ENCODE results near the gene TWSG1. TPM values are rescaled to one million over a fixed set of nuclear protein-coding genes. Genes with fewer than 3 reads are reported as not detected.

Gene TWSG1
- total and polyA plus RNA-seq, 2 donors (not counting 3 experiments of a cell fraction or from before 2014, with no cell fraction given), result 52.4 to 57.4 TPM

- POLR2A ChIA-PET, result no interaction called here
- H3K27ac ChIP-seq (ENCODE audit: insufficient read depth, low read depth, low read length), result no peak overlapping the region
- dilution Hi-C loops (cut with MboI; ENCODE audit: extremely low pct_ligation_motif_present, low sequenced_read_pairs) (no loop called here), intact Hi-C loops (cut with micrococcal nuclease) (no loop called here)
- no peaks in the 10 kb centered on the region for H3K36me3 ChIP-seq (ENCODE audit: control insufficient read depth in 2 of 2, extremely low read depth in 1 of 2, insufficient read depth in 2 of 2, low read length in 2 of 2)
- H3K4me3 ChIP-seq (replicated peaks in 1 of 3; ENCODE audit: insufficient read depth in 1 of 3, low read depth in 1 of 3, low read length in 3 of 3), result no peak overlapping the region
- CTCF ChIA-PET, result interaction anchor here (0.9 to 1.1 kb wide), 2 partner anchors 11 to 44 kb away, joined by 3 read pairs; partner anchors contain the start of gene TWSG1
- no peaks in the 10 kb centered on the region for H3K4me1 ChIP-seq (ENCODE audit: control insufficient read depth, extremely low read depth, insufficient read depth, low read length)
- H2AFZ ChIP-seq (ENCODE audit: low read depth, low read length), result no peak overlapping the region
- H3K4me2 ChIP-seq (ENCODE audit: insufficient read depth, low read length), result no peak overlapping the region
- H3K9ac ChIP-seq (replicated peaks; ENCODE audit: extremely low read depth, insufficient read depth, low read length), result no peak overlapping the region
- BruUV-seq (replicated peaks), result no TSS peak
- H3K27me3 ChIP-seq (ENCODE audit: control insufficient read depth in 2 of 2, insufficient read depth in 2 of 2, low read length in 2 of 2), result no peaks in the 10 kb centered on the region
- no peaks in the 10 kb centered on the region for H4K20me1 ChIP-seq (replicated peaks; ENCODE audit: control insufficient read depth, extremely low read depth, insufficient read depth, low read length)
- H3K9me1 ChIP-seq (replicated peaks; ENCODE audit: control insufficient read depth, extremely low read depth, insufficient read depth, low read length), result no peaks in the 10 kb centered on the region
- H3K79me2 ChIP-seq (ENCODE audit: control insufficient read depth, insufficient read depth, low read length), result no peaks in the 10 kb centered on the region
- TF ChIP-seq POLR2A (IDR thresholded peaks at IDR 0.05; ENCODE audit: low read depth, low read length) (no peak), MAX (IDR thresholded peaks at IDR 0.05; ENCODE audit: insufficient read depth, insufficient read length) (no peak), EZH2 (IDR thresholded peaks at IDR 0.05; ENCODE audit: borderline replicate concordance, low read depth, low read length, severe bottlenecking) (no peak), CTCF (IDR thresholded peaks at IDR 0.05; ENCODE audit: extremely low read depth in 1 of 2, insufficient read depth in 1 of 2, low read depth in 1 of 2, low read length in 2 of 2) (no peak), GATA2 (IDR thresholded peaks at IDR 0.05; ENCODE audit: insufficient read depth, insufficient read length, low read depth, low read length) (no peak), POLR2AphosphoS5 (IDR thresholded peaks at IDR 0.05; ENCODE audit: insufficient read depth, low read depth, low read length) (no peak), JUN (IDR thresholded peaks at IDR 0.05; ENCODE audit: borderline replicate concordance, insufficient read depth, insufficient read length, low read depth) (no peak), MYC (IDR thresholded peaks at IDR 0.05; ENCODE audit: low read depth, low read length) (no peak), FOS (IDR thresholded peaks at IDR 0.05; ENCODE audit: borderline replicate concordance, insufficient read depth, low read length) (no peak)
- no peaks in the 10 kb centered on the region for H3K9me3 ChIP-seq (replicated peaks; ENCODE audit: control insufficient read depth, insufficient read depth, low read length)
- DNase-seq (ENCODE audit: low read depth, low spot score), result peak; percentile 62
- FAIRE-seq, result no peak
Measured at GRCh38 chr18:9290156-9290555, 44.4 kb upstream of the TWSG1 start.
